ENCODE data around the gene P2RX2.

The P2RX2 gene

GRCh38 chr12:132625731-132626430 is 7.3 kb downstream of the P2RX2 start:
- no peak for TF ChIP-seq CTCF (IDR thresholded peaks at IDR 0.05; ENCODE audit: control extremely low read depth, extremely low read depth, low read depth, missing control alignments)
- ChIA-PET POLR2A (no interaction called here), CTCF (interaction anchor here (1.0 to 1.6 kb wide), 3 partner anchors 13 to 102 kb away, joined by 3 to 7 read pairs (median 3); no protein-coding TSS in a partner anchor)
- no peak for DNase-seq (ENCODE audit: extremely low spot score)

- no peak for DNase-seq (ENCODE audit: extremely low spot score)
- TF ChIP-seq CTCF (IDR thresholded peaks at IDR 0.05; ENCODE audit: control extremely low read depth, extremely low read depth, low read depth, missing control alignments) = no peak
- ChIA-PET CTCF (interaction anchor here (1.2 to 2.0 kb wide), 3 partner anchors 9 to 214 kb away, joined by 4 to 5 read pairs (median 5); no protein-coding TSS in a partner anchor), POLR2A (no interaction called here)
Observed at GRCh38 chr12:132629330-132629729, 10.8 kb downstream of the P2RX2 start.

GRCh38 chr12:132630672-132631071 is 12.1 kb downstream of the P2RX2 start:
- CTCF ChIA-PET = interaction anchor here (1.1 to 2.0 kb wide), 3 partner anchors 8 to 216 kb away, joined by 3 to 5 read pairs (median 4); no protein-coding TSS in a partner anchor
- POLR2A ChIA-PET = no interaction called here
- TF ChIP-seq CTCF (IDR thresholded peaks at IDR 0.05; ENCODE audit: control extremely low read depth, extremely low read depth, low read depth, missing control alignments) = no peak
- DNase-seq (ENCODE audit: extremely low spot score) = no peak

GRCh38 chr12:132631666-132632065 is 13.1 kb downstream of the P2RX2 start:
- DNase-seq (ENCODE audit: extremely low spot score) = no peak
- CTCF ChIA-PET = interaction anchor here (1.3 kb wide), 1 partner anchor 15 kb away, joined by 5 read pairs; no protein-coding TSS in a partner anchor
- POLR2A ChIA-PET = no interaction called here
- TF ChIP-seq CTCF (IDR thresholded peaks at IDR 0.05; ENCODE audit: control extremely low read depth, extremely low read depth, low read depth, missing control alignments) = no peak

- POLR2A ChIA-PET = no interaction called here
- TF ChIP-seq CTCF (IDR thresholded peaks at IDR 0.05; ENCODE audit: control extremely low read depth, extremely low read depth, low read depth, missing control alignments) = no peak
- DNase-seq (ENCODE audit: extremely low spot score) = no peak
- CTCF ChIA-PET = interaction anchor here (0.9 to 1.5 kb wide), 3 partner anchors 10 to 33 kb away, joined by 3 read pairs; no protein-coding TSS in a partner anchor
Observed at GRCh38 chr12:132632521-132633228, 14.1 kb downstream of the P2RX2 start.

- DNase-seq (ENCODE audit: extremely low spot score) = no peak
- TF ChIP-seq CTCF (IDR thresholded peaks at IDR 0.05; ENCODE audit: control extremely low read depth, extremely low read depth, low read depth, missing control alignments) = no peak
- ChIA-PET CTCF (interaction anchor here (0.9 to 1.5 kb wide), 3 partner anchors 11 to 34 kb away, joined by 3 read pairs; no protein-coding TSS in a partner anchor), POLR2A (no interaction called here)
Observed at GRCh38 chr12:132633398-132633797, 14.8 kb downstream of the P2RX2 start.

All from GM10248 (cell line).